GM12872 (cell line): ENCODE results near the gene DUS1L.

Source experiments
- CTCF ChIP-seq: IDR thresholded peaks from 3 replicates; pipeline ENCODE4 v1.5.1; 2011; ENCODE audit warnings: low read depth, mild to moderate bottlenecking, low read length, moderate library complexity; ENCODE audit not compliant: insufficient read depth

The DUS1L gene

GRCh38 chr17:82098939-82099763, 33.5 kb upstream of the DUS1L start:
- no peak for TF ChIP-seq CTCF

GRCh38 chr17:82098169-82098938, 32.8 kb upstream of the DUS1L start, which contains the start of gene FASN:
TSS of gene FASN (minus strand) at chr17:82098236. CDS start at chr17:82096445, 1,791 bp downstream.
- peak; percentile 38; the same call in 2 of the 3 replicates for TF ChIP-seq CTCF

- no peak for TF ChIP-seq CTCF
Observed at GRCh38 chr17:82097919-82098168, 32.2 kb upstream of the DUS1L start.

GRCh38 chr17:82097184-82097918, 31.7 kb upstream of the DUS1L start:
- no peak for TF ChIP-seq CTCF

GRCh38 chr17:82096709-82097183, 31.1 kb upstream of the DUS1L start:
- TF ChIP-seq CTCF: no peak

GRCh38 chr17:82095777-82096708, 30.4 kb upstream of the DUS1L start:
- no peak for TF ChIP-seq CTCF
